A673 (cell line): ENCODE data around the gene RSPH6A.
A peak's percentile ranks its signal among the peaks of the same experiment; 100 is the strongest.

Source experiments
- EZH2 ChIP-seq: fragments of 200-600 bp; sonication (generic); IDR thresholded peaks from 2 replicates; pipeline ENCODE4 v1.6.1; 2017; ENCODE audit warnings: borderline replicate concordance, low read depth, mild to moderate bottlenecking, mixed read lengths, antibody characterized with exemption, low read length; ENCODE audit not compliant: poor library complexity, severe bottlenecking
- TF ChIP-seq, protein P1 (sequence below): fragments of 300-800, 200-600 bp; sonication (generic); conservative IDR thresholded peaks from 2 replicates; pipeline ENCODE4 v1.5.1; 2017; ENCODE audit warnings: low read depth, mild to moderate bottlenecking, antibody characterized with exemption, low read length, moderate library complexity, mixed read lengths

GRCh38 chr19:45779231-45780145 lies 35.6 kb downstream of the RSPH6A start:
- TF ChIP-seq, protein P1, sequence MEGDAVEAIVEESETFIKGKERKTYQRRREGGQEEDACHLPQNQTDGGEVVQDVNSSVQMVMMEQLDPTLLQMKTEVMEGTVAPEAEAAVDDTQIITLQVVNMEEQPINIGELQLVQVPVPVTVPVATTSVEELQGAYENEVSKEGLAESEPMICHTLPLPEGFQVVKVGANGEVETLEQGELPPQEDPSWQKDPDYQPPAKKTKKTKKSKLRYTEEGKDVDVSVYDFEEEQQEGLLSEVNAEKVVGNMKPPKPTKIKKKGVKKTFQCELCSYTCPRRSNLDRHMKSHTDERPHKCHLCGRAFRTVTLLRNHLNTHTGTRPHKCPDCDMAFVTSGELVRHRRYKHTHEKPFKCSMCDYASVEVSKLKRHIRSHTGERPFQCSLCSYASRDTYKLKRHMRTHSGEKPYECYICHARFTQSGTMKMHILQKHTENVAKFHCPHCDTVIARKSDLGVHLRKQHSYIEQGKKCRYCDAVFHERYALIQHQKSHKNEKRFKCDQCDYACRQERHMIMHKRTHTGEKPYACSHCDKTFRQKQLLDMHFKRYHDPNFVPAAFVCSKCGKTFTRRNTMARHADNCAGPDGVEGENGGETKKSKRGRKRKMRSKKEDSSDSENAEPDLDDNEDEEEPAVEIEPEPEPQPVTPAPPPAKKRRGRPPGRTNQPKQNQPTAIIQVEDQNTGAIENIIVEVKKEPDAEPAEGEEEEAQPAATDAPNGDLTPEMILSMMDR = peak; percentile 80
- no peak for TF ChIP-seq EZH2
